GM19395 (cell line): ENCODE results near the gene FOXS1.

Experiments used
- ATAC-seq: cut with Tn5 transposase; IDR thresholded peaks from one replicate; pipeline ENCODE4 v1.9.1; 2021; ENCODE audit warnings: mild to moderate bottlenecking, moderate library complexity; ENCODE audit not compliant: unreplicated experiment

Gene FOXS1

GRCh38 chr20:31801508-31801907 is 43.9 kb downstream of the FOXS1 start:
- ATAC-seq, result no peak

GRCh38 chr20:31797364-31797763 is 48.0 kb downstream of the FOXS1 start:
- ATAC-seq, result no peak
